HG03460 (cell line): Measurements from ENCODE around the gene SYNPO2.

ENCODE experiments used
- ATAC-seq: cut with Tn5 transposase; IDR thresholded peaks from one replicate; pipeline ENCODE4 v1.9.1; 2021; ENCODE audit not compliant: unreplicated experiment

The SYNPO2 gene

DNA sequence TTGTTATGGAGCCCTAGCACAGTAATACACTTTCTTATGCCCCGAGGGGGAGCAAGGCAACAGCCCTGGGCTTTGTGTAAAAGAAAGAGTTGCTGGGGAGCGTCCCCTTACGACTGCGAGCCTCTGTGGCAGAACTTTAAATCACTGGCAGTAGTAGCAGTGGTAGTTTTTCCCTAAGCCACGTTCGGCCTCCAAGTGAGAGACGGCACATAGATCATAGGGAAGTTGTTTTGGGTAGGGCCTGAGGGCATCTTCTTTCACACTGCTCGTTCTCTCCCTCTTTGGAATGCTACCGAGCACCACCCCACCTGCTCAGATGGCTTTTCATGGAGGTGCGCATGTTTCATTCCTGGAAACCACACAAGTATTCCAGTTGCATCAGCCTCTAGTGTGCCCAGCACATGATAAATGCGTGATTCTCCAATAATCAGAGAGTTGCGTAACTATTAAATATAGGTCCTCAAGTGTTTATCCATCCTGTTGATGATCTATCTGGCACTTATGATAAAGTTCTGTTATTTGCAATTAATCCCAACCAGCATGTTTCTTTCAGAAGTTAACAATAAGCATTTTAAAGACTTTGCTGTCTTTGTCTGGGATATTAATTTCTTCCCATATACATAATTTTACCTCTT is 7.0 kb upstream of the SYNPO2 start:
- ATAC-seq: no peak

DNA sequence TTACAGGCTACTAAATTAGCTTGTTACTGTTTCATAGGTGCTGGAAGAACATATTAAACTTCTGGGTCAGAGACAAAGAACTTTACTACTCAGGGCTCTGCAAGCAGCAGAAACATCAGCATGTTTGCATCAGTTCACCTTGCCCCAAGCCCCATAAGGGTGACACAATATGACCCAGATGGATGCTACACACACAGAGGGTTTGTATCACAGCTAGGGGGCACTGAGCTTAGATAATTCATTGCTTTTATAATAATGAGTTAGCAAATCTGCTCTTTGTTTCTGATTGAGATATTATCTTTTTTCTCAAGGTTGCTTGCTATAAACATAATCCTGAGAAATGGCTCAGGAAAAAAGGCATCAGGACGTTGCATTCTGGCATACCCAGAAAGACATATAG is 4.8 kb upstream of the SYNPO2 start:
- ATAC-seq: no peak

DNA sequence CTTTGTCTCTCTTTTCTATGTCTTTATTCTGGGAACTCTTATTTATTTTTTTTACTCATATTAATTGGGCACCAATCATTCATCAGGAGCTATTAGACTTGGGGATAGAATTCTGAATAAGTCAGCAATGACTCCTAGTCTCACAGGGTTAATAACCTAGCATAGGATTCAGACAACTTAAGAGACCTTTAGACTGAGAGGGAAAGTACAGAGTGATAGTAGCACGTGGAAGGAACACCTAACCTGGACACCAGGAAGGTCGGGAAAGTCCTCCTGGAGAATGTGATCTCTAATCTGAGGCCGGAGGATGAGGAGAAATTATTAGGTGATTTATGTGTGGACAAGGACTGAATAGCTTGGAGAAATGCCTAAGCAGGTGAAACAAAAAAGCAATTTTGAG is 3.9 kb upstream of the SYNPO2 start:
- no peak for ATAC-seq

DNA sequence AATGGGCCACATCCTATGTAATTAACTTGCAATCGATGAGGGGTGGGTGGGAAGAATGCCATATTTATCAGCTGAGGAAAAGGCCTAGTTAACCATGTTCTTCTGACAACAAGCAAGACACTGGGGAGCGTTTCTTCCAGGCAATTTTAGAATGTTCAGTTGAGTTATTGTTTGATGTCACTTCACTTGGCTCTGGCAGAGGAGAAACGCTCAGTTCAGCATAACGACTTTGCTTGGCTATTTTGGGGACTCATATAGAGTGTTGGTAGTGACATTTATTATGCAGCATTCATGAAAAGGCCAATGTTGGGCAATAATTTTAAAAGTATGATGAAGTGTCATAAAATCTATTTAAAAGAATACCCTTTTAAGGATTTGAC is 648 bp downstream of the SYNPO2 start:
- no peak for ATAC-seq

DNA sequence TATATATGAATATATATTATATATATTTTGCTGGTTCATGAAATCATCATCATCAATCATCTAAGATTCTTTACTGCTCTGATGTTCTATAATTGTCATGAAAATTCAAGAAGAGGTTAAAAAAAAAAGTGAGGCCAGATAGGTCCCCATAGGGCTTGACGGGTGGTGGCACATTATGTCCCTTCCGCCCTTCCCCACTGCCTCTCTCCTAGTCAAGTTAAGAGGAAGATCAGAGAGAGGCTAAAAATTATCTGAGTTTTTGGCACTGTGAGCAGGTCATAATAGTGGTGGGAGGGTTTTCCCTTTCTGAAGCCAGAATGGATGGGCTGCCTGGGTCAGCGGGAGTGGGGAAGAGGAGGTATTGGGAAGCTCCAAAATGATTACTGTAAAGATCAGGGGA is 5.4 kb downstream of the SYNPO2 start:
- no peak for ATAC-seq

DNA sequence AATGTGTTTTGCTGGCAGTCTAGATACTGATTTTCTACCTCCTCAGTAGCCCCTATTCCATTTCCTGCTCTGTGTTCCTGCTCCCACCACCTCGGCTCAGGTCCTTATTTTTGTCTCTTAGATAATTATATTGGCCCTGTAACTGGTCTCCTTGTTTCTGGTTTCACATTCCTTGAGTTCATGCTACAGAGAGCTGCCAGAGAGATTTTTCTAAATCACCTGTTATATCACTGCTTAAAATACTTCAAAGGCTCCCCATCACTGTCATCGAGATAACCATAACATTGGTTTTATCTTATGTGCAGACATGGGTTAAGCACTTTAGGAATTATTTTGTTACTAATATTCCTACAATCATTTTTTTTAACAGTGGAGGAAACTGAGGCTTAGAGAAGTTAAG is 9.6 kb downstream of the SYNPO2 start:
- ATAC-seq: no peak

DNA sequence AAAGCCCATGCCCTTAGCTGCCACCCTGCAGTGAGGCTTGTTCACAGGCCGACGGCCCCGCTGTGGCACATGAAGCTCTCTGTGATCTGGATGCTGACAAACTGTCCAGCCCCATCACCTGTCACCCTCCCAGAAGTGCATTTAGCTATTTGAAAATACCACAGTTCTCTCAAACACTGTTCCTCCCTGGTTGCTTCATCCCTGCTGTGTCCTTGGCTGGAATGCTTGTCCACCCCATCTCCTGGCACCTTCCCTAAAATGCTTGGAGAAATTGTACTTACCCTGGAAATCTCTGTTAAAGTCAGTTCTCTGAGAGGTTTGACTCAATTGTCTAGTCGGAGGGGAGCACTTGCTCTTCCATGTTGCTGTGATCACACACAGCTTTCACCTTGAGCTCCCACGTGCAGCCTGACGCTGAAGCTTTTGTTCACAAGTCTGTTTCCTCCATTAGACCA is 10.1 kb downstream of the SYNPO2 start:
- no peak for ATAC-seq

DNA sequence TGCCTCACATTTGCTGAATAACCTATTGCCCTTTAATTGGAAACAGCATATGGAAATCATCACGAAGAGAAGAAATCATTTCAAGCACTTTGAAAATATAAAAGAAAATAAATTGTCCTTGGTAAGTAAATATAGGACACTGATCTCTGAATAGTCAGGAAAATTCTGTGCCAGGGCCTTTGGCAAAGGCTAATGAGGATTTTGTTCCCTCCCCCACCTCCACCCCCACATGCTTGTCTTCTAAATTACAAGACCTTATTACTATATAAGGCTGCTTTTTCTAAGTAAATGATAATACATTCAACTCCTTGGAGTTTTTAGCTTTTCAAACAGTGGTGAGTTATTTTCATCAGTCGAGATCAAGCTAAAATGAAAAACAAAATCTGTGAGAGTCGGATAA is 15.8 kb downstream of the SYNPO2 start:
- ATAC-seq: no peak

DNA sequence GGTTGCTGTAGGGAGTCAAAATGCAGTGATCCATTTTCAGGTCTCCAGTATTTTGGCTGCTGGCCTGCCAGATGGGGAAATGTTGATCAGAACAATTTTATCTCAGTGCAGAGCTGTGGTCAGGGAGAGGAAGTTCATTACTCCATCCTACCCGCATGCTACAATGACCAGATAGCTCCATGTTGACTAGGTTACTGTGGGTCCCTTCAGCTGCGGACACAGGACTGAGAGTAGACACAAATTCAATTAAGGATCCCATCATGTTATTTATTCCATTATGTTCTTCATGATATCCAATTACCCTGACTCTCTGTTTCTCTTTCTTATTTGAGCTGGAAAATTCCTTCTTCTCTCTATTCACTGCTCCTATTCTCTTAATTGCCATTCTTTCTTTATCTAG is 16.3 kb downstream of the SYNPO2 start:
- ATAC-seq: no peak

DNA sequence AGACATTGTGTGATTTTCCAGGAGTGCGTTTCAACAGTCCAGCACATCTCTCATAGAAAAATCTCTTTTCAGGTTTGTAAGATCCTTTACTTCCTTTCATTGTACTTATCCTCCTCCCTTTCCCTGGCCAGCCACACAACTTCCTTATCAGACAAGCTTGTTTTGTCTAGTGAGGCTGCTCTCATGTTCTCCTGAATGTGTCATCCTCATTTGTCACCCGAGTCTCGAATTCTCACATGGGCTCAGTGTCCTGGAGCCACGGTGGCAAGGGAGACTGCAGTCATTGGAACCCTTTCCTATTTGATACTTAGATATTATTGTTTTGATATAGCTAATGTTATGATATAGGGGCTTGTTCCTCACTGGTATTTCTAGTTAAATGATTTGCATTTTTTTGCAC is 16.9 kb downstream of the SYNPO2 start:
- no peak for ATAC-seq

DNA sequence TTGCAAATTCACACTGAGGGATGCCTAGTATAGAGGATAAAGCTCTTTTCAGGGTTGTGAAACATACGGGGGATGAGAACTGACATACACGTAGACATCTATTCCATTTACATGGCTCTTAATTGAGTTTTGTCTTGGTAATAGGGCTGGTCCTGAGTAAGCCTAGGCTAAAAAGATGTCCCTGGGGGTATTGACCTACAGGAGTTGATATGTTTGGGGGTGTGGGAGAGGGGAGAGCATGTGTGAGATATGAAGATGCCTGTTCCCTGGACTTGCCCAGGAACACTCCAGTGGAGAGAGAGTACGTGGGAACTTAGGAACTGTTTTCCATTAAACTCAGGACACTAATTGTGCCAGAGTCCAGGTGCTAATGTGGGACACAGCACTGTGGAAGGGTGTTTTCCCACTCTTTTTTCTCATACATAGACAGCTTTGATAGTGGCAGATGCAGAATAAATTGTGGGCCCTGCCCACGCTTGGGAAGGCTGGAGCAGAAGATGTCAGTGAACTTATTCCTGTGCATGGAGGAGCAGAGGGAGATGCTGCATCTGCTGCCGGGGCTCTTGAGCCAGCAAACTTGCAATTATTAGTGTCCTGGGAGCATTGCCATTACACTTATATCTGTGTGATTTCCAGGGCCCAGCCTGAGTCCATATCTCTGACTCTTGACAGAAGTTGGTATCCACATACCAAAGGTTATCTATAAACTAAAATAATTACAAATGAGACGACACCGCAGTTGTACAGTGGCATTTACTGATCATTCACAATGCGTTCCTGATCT is 20.7 kb downstream of the SYNPO2 start:
- ATAC-seq: no peak

DNA sequence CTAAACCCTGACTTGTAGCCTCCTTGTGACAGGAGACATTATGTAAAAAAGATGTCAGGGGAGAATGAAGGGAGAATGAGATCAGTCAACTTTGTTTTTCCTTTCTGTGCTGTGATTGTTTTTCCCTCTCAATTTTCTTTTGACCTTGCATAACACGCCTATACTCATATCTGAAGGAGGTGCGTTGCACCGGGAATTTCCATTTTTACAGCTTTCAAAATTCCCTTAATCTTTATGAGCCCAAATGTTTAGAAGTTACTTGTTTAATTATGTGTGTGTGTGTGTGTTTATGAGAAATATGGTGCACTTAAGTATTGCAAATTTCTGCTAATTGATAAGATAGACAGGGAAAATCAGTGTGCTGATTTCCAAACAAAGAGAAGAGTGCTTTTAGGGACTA is 21.6 kb downstream of the SYNPO2 start:
- ATAC-seq: no peak

DNA sequence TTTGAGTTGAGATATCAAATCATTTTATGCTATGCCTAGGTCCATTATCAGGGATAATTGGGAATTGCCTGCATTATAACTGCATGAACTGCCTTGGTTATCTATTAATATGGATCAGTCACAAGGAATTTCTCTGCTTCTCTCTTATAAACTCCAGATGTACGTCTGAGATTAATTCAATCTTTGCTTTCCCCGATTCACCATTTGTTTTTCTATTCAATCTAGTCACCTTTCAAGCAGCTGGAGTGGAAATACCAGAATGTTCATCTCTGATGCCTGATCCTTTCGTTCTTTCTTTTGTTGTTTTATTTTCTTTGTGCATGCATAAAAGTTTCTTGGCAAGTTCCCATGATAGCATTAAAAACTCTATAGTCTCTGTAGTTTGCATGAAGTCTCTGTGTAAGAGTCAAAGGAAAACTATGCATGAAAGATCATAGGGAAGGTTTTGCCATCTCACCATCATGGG is 22.6 kb downstream of the SYNPO2 start:
- no peak for ATAC-seq

DNA sequence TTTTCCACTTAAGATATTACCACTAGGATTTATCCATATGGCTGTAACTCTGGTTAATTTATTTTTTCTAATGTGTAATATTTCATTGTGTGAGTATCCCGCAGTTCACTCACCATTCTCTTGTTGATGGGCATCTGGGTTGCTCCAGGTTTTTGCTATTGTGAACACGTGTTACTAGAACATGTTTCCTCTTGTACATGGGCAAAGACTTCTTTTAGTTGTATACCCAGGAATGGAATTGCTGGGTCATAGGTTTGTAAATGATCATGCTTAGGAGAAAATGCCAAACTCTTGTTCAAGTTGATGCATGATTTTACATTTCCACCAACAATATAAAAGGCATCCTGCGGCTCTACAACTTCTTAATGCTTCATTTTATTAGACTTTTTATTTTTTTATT is 26.8 kb downstream of the SYNPO2 start:
- ATAC-seq: no peak

DNA sequence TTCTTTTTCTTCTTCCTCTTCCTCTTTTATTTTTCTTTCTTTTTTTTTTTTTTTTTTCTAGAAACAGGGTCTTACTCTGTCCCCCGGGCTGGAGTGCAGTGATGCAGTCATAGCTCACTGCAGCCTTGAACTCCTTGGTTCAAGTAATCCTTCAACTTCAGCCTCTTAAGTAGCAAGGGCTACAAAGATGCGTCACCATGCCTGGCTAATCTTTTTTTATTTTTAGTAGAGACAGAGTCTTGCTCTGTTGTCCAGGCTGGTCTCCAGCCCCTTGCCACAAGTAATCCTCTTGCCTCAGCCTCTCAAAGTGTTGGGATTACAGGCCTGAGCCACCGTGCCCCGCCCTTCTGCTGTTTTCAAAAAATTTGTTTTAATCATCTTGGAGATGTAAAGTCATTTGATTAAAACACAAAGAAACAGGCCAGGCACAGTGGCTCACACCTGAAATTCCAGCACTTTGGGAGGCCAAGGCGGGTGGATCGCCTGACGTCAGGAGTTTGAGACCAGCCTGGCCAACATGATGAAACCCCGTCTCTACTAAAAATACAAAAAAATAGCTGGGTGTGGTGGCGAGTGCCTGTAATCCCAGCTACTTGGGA is 28.1 kb downstream of the SYNPO2 start:
- no peak for ATAC-seq

DNA sequence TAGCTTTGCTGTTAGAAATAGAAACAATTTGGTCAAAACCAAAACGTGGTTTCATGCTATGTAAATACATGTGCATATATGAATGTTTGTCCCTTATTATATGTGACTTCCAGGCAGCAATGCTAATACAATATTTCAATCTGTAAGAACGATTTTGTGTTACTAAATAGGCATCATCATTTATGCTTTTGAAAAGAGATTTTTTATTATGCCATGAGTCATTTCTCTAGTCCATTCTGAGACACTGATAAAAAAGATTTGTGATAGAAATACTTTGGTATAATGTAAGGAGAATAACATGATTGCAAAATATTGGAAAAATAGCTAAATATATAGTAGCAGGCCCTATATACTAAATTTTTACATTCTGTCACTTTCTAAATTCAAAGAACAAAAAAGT is 28.9 kb downstream of the SYNPO2 start:
- ATAC-seq: no peak

DNA sequence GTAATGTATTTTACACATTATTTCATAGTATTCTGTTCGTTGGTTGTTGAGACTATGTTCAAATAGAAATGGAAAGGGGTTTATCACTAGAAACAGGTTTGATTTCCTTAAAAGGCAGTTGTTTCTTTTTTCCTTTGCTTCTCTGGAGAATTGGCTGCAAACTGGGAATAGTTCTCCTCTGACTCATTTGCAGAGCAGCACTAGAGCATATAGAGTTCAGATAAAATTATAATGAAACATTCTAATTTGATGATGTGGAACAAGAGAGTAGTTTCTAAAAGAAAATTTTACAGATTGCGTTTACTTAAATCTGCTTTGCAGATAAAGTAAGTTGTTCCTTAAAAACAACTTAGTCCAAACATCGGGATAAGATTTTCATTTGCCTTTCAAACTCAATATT is 29.7 kb downstream of the SYNPO2 start:
- ATAC-seq: no peak

DNA sequence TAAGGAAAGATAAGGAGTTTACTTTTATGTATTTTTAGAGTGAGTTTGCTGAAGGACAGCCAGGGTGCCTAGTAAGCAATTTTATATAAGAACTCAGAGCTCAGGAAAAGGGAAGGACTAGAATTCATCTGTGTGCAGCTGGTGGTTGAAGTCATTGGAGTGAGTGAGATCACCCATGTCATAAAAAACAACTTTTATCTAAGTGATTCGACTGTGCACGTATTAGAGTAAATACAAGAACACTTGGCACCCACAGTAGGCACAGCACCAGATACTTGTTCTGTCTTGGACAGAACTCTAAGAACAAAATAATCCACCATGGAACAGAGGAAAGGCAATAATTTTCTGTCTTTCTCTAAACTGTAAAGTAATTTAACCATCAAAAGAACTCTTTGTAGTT is 31.6 kb downstream of the SYNPO2 start:
- no peak for ATAC-seq

DNA sequence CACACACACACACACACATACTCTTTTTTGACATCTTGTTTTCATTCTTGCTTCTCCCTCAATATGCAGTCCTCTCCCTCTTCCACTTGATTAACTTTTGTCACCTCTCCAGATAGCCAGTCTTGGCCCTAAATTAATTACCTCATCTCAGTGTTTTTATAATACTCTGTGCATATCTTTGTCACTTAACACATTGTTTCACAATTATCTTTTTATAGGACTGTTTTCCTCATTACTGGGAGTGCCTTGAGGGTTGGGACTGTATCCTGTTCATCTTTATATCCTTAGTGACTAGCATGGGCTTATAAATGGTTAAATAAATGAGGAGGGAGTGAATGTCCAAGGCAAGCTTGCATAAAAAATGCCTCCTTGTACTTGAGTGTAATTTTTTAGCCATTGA is 33.1 kb downstream of the SYNPO2 start:
- no peak for ATAC-seq

DNA sequence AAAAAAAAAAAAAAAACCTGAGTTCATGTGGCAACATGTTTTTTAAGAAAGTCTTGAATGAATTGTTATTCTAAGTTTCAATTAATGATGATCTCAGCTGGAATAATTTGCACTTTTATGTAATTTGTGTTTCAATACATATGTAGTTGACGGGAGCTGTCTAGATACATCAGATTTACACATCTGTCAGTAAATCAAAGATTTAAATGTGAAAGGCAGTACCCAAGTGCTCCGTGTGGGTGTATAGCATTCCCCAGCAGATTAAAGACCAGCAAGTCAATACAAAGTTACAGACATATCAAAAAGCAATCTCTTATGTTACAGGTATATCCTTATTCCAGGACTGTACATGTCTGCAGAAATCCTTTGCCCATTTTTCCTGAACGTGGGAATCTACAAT is 35.2 kb downstream of the SYNPO2 start:
- ATAC-seq: no peak

DNA sequence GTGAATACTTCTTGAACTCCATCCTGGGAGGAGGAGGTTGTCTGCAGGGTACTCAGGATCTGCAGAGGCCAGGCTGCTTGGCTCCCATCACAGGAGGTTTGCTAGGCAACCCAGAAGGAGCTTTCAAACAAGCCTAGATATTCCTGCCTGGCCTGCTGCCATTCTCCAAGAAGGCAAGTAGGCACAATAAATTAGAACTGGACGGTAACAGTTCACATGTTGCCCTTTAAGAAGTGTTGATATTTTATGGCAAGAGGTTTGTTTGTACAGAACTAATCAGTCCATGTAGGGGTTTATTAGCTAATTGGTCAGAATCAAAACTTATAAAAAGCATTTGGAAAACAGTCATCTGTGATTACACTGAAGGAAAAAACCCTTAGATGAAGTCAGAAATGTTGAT is 39.3 kb downstream of the SYNPO2 start:
- ATAC-seq: no peak

DNA sequence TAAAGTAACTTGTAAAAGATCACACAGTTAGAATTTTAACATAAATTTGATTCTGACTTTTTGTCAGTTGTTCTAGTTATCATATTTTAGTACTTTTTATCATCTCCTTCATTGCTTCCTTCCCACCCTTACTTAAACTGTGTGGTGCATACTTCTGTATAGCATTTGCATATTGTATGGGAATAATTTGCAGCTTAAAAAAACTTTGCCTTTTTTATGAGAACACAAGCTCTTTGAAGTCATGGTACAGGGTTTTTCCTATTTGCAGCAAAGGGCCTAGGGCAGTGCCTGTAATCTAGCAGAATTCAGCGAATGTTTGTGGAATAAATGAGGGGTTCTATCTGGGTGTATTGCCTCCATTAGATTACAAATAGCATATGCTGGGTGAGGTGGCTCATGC is 41.6 kb downstream of the SYNPO2 start:
- ATAC-seq: no peak
